Skeletal muscle satellite cell (primary cell): ENCODE measurements around the gene FRMPD1.
A peak's percentile ranks its signal among the peaks of the same experiment; 100 is the strongest.
"Not testable (repeated sequence)": the region's sequence is repeated elsewhere in the genome, so short reads cannot be mapped to it uniquely, and the experiment has no call there.

ENCODE experiments used
- H3K27me3 ChIP-seq: 2 replicates; pipeline ENCODE4 v1.7.0; 2013; ENCODE audit warnings: low read length; ENCODE audit not compliant: control insufficient read depth, insufficient read depth
- H3K36me3 ChIP-seq: 2 replicates; pipeline ENCODE4 v1.7.0; 2013; ENCODE audit warnings: mild to moderate bottlenecking, control low read depth, low read length; ENCODE audit not compliant: insufficient read depth
- H3K4me1 ChIP-seq: 2 replicates; pipeline ENCODE4 v1.7.0; 2013; ENCODE audit warnings: low read length; ENCODE audit not compliant: control insufficient read depth, insufficient read depth
- H3K4me2 ChIP-seq: 2 replicates; pipeline ENCODE4 v1.7.0; 2013; ENCODE audit warnings: mild to moderate bottlenecking, low read length
- H3K4me3 ChIP-seq: 2 replicates; pipeline ENCODE4 v1.7.0; 2013; ENCODE audit warnings: low read length
- H3K9ac ChIP-seq: 2 replicates; pipeline ENCODE4 v1.7.0; 2013; ENCODE audit warnings: mild to moderate bottlenecking, low read depth, low read length, moderate library complexity
- H3K9me3 ChIP-seq: replicated peaks from 2 replicates; pipeline ENCODE4 v1.7.0; 2013; ENCODE audit warnings: mild to moderate bottlenecking, control low read depth, low read length

Gene FRMPD1

GRCh38 chr9:37746448-37747270, 95.9 kb downstream of the FRMPD1 start:
- Histone ChIP-seq H3K9ac (no peak overlapping the region), H3K4me2 (peak overlapping the region; percentile 38), H3K9me3 (no peaks in the 10 kb centered on the region), H3K4me1 (peaks cover 11% of the 10 kb centered on the region), H3K4me3 (no peak overlapping the region), H3K36me3 (no peaks in the 10 kb centered on the region), H3K27me3 (peaks cover 36% of the 10 kb centered on the region)

GRCh38 chr9:37747271-37747753, 96.6 kb downstream of the FRMPD1 start:
- H3K4me3 ChIP-seq = no peak overlapping the region
- H3K9ac ChIP-seq = no peak overlapping the region
- H3K27me3 ChIP-seq = peaks cover 30% of the 10 kb centered on the region
- no peak overlapping the region for H3K4me2 ChIP-seq
- H3K4me1 ChIP-seq = peaks cover 11% of the 10 kb centered on the region
- H3K9me3 ChIP-seq = no peaks in the 10 kb centered on the region
- no peaks in the 10 kb centered on the region for H3K36me3 ChIP-seq

GRCh38 chr9:37749129-37749528, 98.4 kb downstream of the FRMPD1 start:
- Histone ChIP-seq H3K36me3 (no peaks in the 10 kb centered on the region), H3K4me2 (no peak overlapping the region), H3K27me3 (peaks cover 30% of the 10 kb centered on the region), H3K9ac (no peak overlapping the region), H3K4me1 (peaks cover 13% of the 10 kb centered on the region), H3K9me3 (no peaks in the 10 kb centered on the region), H3K4me3 (no peak overlapping the region)

- Histone ChIP-seq H3K9me3 (no peaks in the 10 kb centered on the region), H3K4me1 (peaks cover 14% of the 10 kb centered on the region), H3K4me3 (no peak overlapping the region), H3K27me3 (peaks cover 10% of the 10 kb centered on the region), H3K9ac (no peak overlapping the region), H3K4me2 (no peak overlapping the region), H3K36me3 (no peaks in the 10 kb centered on the region)
These were observed 100.4 kb downstream of the FRMPD1 start for GRCh38 chr9:37751186-37751585.

- not testable (repeated sequence) for H3K9me3 ChIP-seq, H3K27me3 ChIP-seq, H3K36me3 ChIP-seq, H3K4me2 ChIP-seq, H3K4me3 ChIP-seq, H3K4me1 ChIP-seq, H3K9ac ChIP-seq
These were observed 101.0 kb downstream of the FRMPD1 start for GRCh38 chr9:37751704-37752103.

- not testable (repeated sequence) for H3K4me3 ChIP-seq, H3K4me2 ChIP-seq, H3K27me3 ChIP-seq, H3K36me3 ChIP-seq, H3K4me1 ChIP-seq, H3K9me3 ChIP-seq, H3K9ac ChIP-seq
These were observed 101.4 kb downstream of the FRMPD1 start for GRCh38 chr9:37752112-37752511.

- Histone ChIP-seq H3K4me2 (peak overlapping the region; percentile 90), H3K9ac (peak overlapping the region; percentile 87), H3K27me3 (peaks cover 8% of the 10 kb centered on the region), H3K4me3 (peak overlapping the region; percentile 89), H3K36me3 (no peaks in the 10 kb centered on the region), H3K4me1 (peaks cover 6% of the 10 kb centered on the region), H3K9me3 (no peaks in the 10 kb centered on the region)
These were observed 102.1 kb downstream of the FRMPD1 start for GRCh38 chr9:37752642-37753488.

- Histone ChIP-seq H3K9me3 (no peaks in the 10 kb centered on the region), H3K36me3 (no peaks in the 10 kb centered on the region), H3K4me1 (peaks cover 6% of the 10 kb centered on the region), H3K4me2 (peak within 1 kb of the TSS; percentile 90), H3K4me3 (peak within 1 kb of the TSS; percentile 89), H3K27me3 (peaks cover 8% of the 10 kb centered on the region), H3K9ac (peak within 1 kb of the TSS; percentile 87)
These were observed 102.9 kb downstream of the FRMPD1 start, which contains the start of gene TRMT10B for GRCh38 chr9:37753489-37754190. Gene TRMT10B, plus strand, starts transcription at chr9:37753805. Its CDS starts 8,127 bp downstream, at chr9:37761932.

GRCh38 chr9:37758747-37759146, 108.0 kb downstream of the FRMPD1 start:
- Histone ChIP-seq H3K4me1 (peaks cover 24% of the 10 kb centered on the region), H3K4me3 (no peak overlapping the region), H3K9ac (no peak overlapping the region)

GRCh38 chr9:37760416-37761161, 109.8 kb downstream of the FRMPD1 start:
- Histone ChIP-seq H3K4me1 (peaks cover 18% of the 10 kb centered on the region), H3K36me3 (no peaks in the 10 kb centered on the region), H3K4me3 (no peak overlapping the region), H3K4me2 (peak overlapping the region; percentile 3), H3K27me3 (no peaks in the 10 kb centered on the region), H3K9ac (peak overlapping the region; percentile 14), H3K9me3 (no peaks in the 10 kb centered on the region)

More at GRCh38 chr9:37758747-37759146, 108.0 kb downstream of the FRMPD1 start:
- Histone ChIP-seq H3K36me3 (no peaks in the 10 kb centered on the region), H3K27me3 (no peaks in the 10 kb centered on the region), H3K4me2 (no peak overlapping the region), H3K9me3 (no peaks in the 10 kb centered on the region)
